ENCODE data around the gene LCNL1. TPM values are rescaled to one million over a fixed set of nuclear protein-coding genes. Genes with fewer than 3 reads are reported as not detected.

The LCNL1 gene
- total and polyA plus RNA-seq, 10 of the 15 experiments (the other 5 are each of a cell fraction or from before 2014, with no cell fraction given), result not detected

GRCh38 chr9:137034709-137035506 is 52.1 kb downstream of the LCNL1 start (continued):
- TF ChIP-seq ZBTB4 (CRISPR knock-in tag; IDR thresholded peaks at IDR 0.05) (no peak), SMC3 (IDR thresholded peaks at IDR 0.05; ENCODE audit: borderline replicate concordance, low read length) (peak; percentile 98), CTCF (IDR thresholded peaks at IDR 0.05 in 2 of 3, conservative IDR thresholded peaks at IDR 0.05 in 1 of 3; ENCODE audit: control insufficient read depth in 2 of 3, extremely low read depth in 1 of 3, insufficient read depth in 1 of 3, low read depth in 3 of 3, low read length in 3 of 3) (peak; percentile 90 to 97 (median 97)), HDAC2 (IDR thresholded peaks at IDR 0.05) (no peak), MAX (IDR thresholded peaks at IDR 0.05; ENCODE audit: low read depth, low read length) (no peak), USF1 (IDR thresholded peaks at IDR 0.05; ENCODE audit: borderline replicate concordance, extremely low read length, insufficient read depth, low read depth, low read length) (no peak), NR2C1 (IDR thresholded peaks at IDR 0.05) (no peak), RB1 (IDR thresholded peaks at IDR 0.05; ENCODE audit: borderline replicate concordance) (no peak), TCF3 (IDR thresholded peaks at IDR 0.05; ENCODE audit: borderline replicate concordance, insufficient read depth, low read depth, low read length) (no peak; the same call in 1 of the 2 replicates), ZSCAN29 (IDR thresholded peaks at IDR 0.05) (no peak), ASH2L (IDR thresholded peaks at IDR 0.05; ENCODE audit: borderline replicate concordance, low read depth) (no peak), MEF2A (IDR thresholded peaks at IDR 0.05; ENCODE audit: insufficient read depth, low read depth, low read length) (no peak), WRNIP1 (IDR thresholded peaks at IDR 0.05; ENCODE audit: borderline replicate concordance, low read depth, low read length) (no peak), SREBF2 (IDR thresholded peaks at IDR 0.05; ENCODE audit: low read length) (no peak), BCL11A (IDR thresholded peaks at IDR 0.05; ENCODE audit: low read depth, low read length) (peak; percentile 63; the same call in 1 of the 2 replicates), EGR1 (IDR thresholded peaks at IDR 0.05; ENCODE audit: borderline replicate concordance in 1 of 2, low read depth in 2 of 2, low read length in 2 of 2) (0 out of 3 replicates have a peak, but pooled peaks of 1 of the 2 experiments have one; percentile 12), CBFB (IDR thresholded peaks at IDR 0.05; ENCODE audit: low read depth) (0 out of 2 replicates have a peak, but pooled peaks have one; percentile 22), NR2F1 (conservative IDR thresholded peaks at IDR 0.05) (peak; percentile 42), CHD2 (IDR thresholded peaks at IDR 0.05; ENCODE audit: borderline replicate concordance, low read depth, low read length) (peak; percentile 37; the same call in 1 of the 2 replicates), NFYB (IDR thresholded peaks at IDR 0.05; ENCODE audit: insufficient read depth, low read depth, low read length) (no peak), MYC (IDR thresholded peaks at IDR 0.05; ENCODE audit: insufficient read depth, insufficient read length, insufficient replicate concordance, low read length, severe bottlenecking) (no peak), SPI1 (IDR thresholded peaks at IDR 0.05; ENCODE audit: borderline replicate concordance, insufficient read depth, low read depth, low read length) (no peak)
